ENCODE data around the gene EXOC6B. TPM values are rescaled to one million over a fixed set of nuclear protein-coding genes. Genes with fewer than 3 reads are reported as not detected.

Gene EXOC6B
- total RNA-seq, 4 donors from 2014 or later: 15.7 to 58.4 (median 37.9) TPM

DNA sequence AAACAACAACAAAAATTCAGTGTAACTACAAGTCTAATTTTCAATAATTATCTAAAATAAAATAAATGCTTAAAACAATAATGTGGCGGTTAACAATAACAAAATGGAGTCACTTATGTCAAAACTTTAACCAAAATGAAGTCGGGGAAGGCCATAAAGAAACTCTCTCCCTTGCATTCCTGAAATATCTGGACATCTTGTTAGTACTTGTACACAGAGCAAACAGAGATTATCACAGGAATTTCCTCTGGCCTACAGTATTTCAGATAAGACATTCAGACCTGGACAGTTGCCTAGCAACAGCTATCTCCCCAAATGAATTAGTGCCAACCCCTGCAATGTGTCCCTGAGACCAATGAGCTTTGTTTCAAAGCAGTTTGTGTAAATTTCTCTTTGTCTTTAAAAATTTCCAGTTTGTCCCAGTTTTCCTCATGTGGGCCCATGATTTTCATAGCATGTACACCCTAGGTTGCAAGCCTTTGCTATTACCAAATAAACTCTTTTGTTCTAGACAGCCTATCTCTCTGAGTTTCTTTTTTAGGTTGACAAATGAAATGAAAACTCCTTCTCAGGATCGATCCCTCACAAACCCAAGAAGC lies 68.6 kb downstream of the EXOC6B start:
- Histone ChIP-seq H3K9me3 (peaks cover 8 to 9% of the 10 kb centered on the region in 2 donors), H3K27me3 (no peaks in the 10 kb centered on the region), H3K4me1 (no peaks in the 10 kb centered on the region), H3K36me3 (no peaks in the 10 kb centered on the region), H3K27ac (no peak overlapping the region), H3K4me3 (no peak overlapping the region)
- DNase-seq: no peak
- in situ Hi-C loops (cut with MboI; ENCODE audit: low pct_ligation_motif_present in 1 of 4, low pct_unique_long_range_greater_than_20kb in 1 of 4, low sequenced_read_pairs in 3 of 4): no loop called here
- TF ChIP-seq, protein P1, sequence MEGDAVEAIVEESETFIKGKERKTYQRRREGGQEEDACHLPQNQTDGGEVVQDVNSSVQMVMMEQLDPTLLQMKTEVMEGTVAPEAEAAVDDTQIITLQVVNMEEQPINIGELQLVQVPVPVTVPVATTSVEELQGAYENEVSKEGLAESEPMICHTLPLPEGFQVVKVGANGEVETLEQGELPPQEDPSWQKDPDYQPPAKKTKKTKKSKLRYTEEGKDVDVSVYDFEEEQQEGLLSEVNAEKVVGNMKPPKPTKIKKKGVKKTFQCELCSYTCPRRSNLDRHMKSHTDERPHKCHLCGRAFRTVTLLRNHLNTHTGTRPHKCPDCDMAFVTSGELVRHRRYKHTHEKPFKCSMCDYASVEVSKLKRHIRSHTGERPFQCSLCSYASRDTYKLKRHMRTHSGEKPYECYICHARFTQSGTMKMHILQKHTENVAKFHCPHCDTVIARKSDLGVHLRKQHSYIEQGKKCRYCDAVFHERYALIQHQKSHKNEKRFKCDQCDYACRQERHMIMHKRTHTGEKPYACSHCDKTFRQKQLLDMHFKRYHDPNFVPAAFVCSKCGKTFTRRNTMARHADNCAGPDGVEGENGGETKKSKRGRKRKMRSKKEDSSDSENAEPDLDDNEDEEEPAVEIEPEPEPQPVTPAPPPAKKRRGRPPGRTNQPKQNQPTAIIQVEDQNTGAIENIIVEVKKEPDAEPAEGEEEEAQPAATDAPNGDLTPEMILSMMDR (IDR thresholded peaks at IDR 0.05): no peak
- intact Hi-C loops (cut with DNase I; ENCODE audit: low total_unique reads): no loop called here
- 66 to 72% methylated on average over 3 of the region's 3 CpGs for WGBS, 2 donors (ENCODE audit: low coverage in 1 of 2)

GRCh38 chr2:72755647-72756423 lies 70.0 kb downstream of the EXOC6B start:
- Histone ChIP-seq H3K27ac (no peak overlapping the region), H3K36me3 (no peaks in the 10 kb centered on the region), H3K4me1 (no peaks in the 10 kb centered on the region), H3K9me3 (no peaks in the 10 kb centered on the region), H3K27me3 (no peaks in the 10 kb centered on the region), H3K4me3 (no peak overlapping the region)
- TF ChIP-seq POLR2AphosphoS5 (IDR thresholded peaks at IDR 0.05) (no peak), EP300 (IDR thresholded peaks at IDR 0.05; ENCODE audit: low read depth) (no peak), POLR2A (IDR thresholded peaks at IDR 0.05) (no peak)
- TF ChIP-seq, protein P1 (IDR thresholded peaks at IDR 0.05): no peak
- intact Hi-C loops (cut with DNase I; ENCODE audit: low total_unique reads): no loop called here
- WGBS, 2 donors (ENCODE audit: low coverage in 1 of 2): 54 to 71% methylated on average over 4 of the region's 4 CpGs
- in situ Hi-C loops (cut with MboI; ENCODE audit: low pct_ligation_motif_present in 1 of 4, low pct_unique_long_range_greater_than_20kb in 1 of 4, low sequenced_read_pairs in 3 of 4): no loop called here
- no peak for DNase-seq

- 89 to 95% methylated on average over 3 of the region's 3 CpGs for WGBS, 2 donors (ENCODE audit: low coverage in 1 of 2)
- no peak overlapping the region for H3K4me3 ChIP-seq
- H3K36me3 ChIP-seq: no peaks in the 10 kb centered on the region
- H3K4me1 ChIP-seq: no peaks in the 10 kb centered on the region
- no peaks in the 10 kb centered on the region for H3K9me3 ChIP-seq
- no peak for DNase-seq
- intact Hi-C loops (cut with DNase I; ENCODE audit: low total_unique reads) (no loop called here), in situ Hi-C loops (cut with MboI; ENCODE audit: low pct_ligation_motif_present in 1 of 4, low pct_unique_long_range_greater_than_20kb in 1 of 4, low sequenced_read_pairs in 3 of 4) (no loop called here)
- H3K27ac ChIP-seq: no peak overlapping the region
- TF ChIP-seq, protein P1 (IDR thresholded peaks at IDR 0.05): no peak
- TF ChIP-seq EP300 (IDR thresholded peaks at IDR 0.05; ENCODE audit: low read depth) (no peak), POLR2AphosphoS5 (IDR thresholded peaks at IDR 0.05) (no peak), POLR2A (IDR thresholded peaks at IDR 0.05) (no peak)
- H3K27me3 ChIP-seq: no peaks in the 10 kb centered on the region
Measured at GRCh38 chr2:72754628-72755320, 71.1 kb downstream of the EXOC6B start.

- in situ Hi-C loops (cut with MboI; ENCODE audit: low pct_ligation_motif_present in 1 of 4, low pct_unique_long_range_greater_than_20kb in 1 of 4, low sequenced_read_pairs in 3 of 4) (no loop called here), intact Hi-C loops (cut with DNase I; ENCODE audit: low total_unique reads) (no loop called here)
- WGBS, 2 donors (ENCODE audit: low coverage in 1 of 2): 89 to 100% methylated on average over 2 to 3 of the region's 3 CpGs
- TF ChIP-seq POLR2AphosphoS5 (IDR thresholded peaks at IDR 0.05) (no peak), POLR2A (IDR thresholded peaks at IDR 0.05) (no peak), EP300 (IDR thresholded peaks at IDR 0.05; ENCODE audit: low read depth) (no peak)
- TF ChIP-seq, protein P1 (IDR thresholded peaks at IDR 0.05): no peak
- no peak for DNase-seq
- Histone ChIP-seq H3K27me3 (no peaks in the 10 kb centered on the region), H3K4me3 (no peak overlapping the region), H3K36me3 (no peaks in the 10 kb centered on the region), H3K4me1 (no peaks in the 10 kb centered on the region), H3K27ac (no peak overlapping the region), H3K9me3 (no peaks in the 10 kb centered on the region)
Measured at GRCh38 chr2:72750977-72751639, 74.7 kb downstream of the EXOC6B start.
